HepG2 (cell line): ENCODE measurements around the gene RAB14. TPM values are rescaled to one million over a fixed set of nuclear protein-coding genes. Genes with fewer than 3 reads are reported as not detected.

Experiments
- ATAC-seq: fragments of 200-7000 bp; cut with Tn5 transposase; 3 replicates; pipeline ENCODE4 v1.9.1; 2020; ENCODE audit warnings: mild to moderate bottlenecking, moderate library complexity
- BruUV-seq: library from RNA; stranded (reverse); fragments of 400-500 nt; replicated peaks from 2 replicates; lab custom pipeline; 2021; lab: Mats Ljungman, UMichigan
- CTCF ChIA-PET: fragments of 300-600 bp; formaldehyde crosslinking; extraction: SDS; loops from one replicate; lab custom pipeline; 2021; ENCODE audit warnings: low total read pairs, inconsistent platforms, low intra/inter-chr PET ratio; lab: Yijun Ruan, JAX
- POLR2A ChIA-PET: fragments of 350-600 bp; sonication (Branson Sonifier 250); formaldehyde crosslinking; loops from one replicate; lab custom pipeline; 2020; ENCODE audit warnings: antibody characterized with exemption, inconsistent platforms; lab: Yijun Ruan, JAX
- DNase-seq: peaks from one replicate; pipeline ENCODE4 v3.0.0-alpha.2; 2015; ENCODE audit warnings: low spot score
- FAIRE-seq: peaks from 3 replicates; lab custom pipeline; 2011; peaks lifted over from hg19 to GRCh38; lab: Jason Lieb, UNC
- H2AFZ ChIP-seq: one replicate; pipeline ENCODE4 v1.6.1; 2011; ENCODE audit warnings: low read length, inconsistent platforms
- H3K27ac ChIP-seq: fragments of 300-600 bp; 3 replicates; pipeline ENCODE4 v1.8.0; 2011; ENCODE audit warnings: mixed run types, mild to moderate bottlenecking, mixed read lengths, low read length, inconsistent platforms; ENCODE audit not compliant: insufficient read depth; ENCODE audit errors: extremely low read length
- H3K27me3 ChIP-seq, 2 experiments: fragments of 200-600 bp in 1 of 2; 2 replicates in 1 of 2; 3 replicates in 1 of 2; pipeline versions ENCODE4 v1.6.0 to v1.8.0; 2011; ENCODE audit warnings: low read length in 2 of 2, mild to moderate bottlenecking in 2 of 2, moderate library complexity in 2 of 2, inconsistent platforms in 1 of 2; ENCODE audit not compliant: insufficient read depth in 2 of 2, control insufficient read depth in 1 of 2
- H3K36me3 ChIP-seq, 2 experiments: fragments of 200-600 bp in 1 of 2; replicated peaks in 1 of 2; 2 replicates in 1 of 2; 3 replicates in 1 of 2; pipeline versions ENCODE4 v1.5.1 to v1.8.0; 2011; ENCODE audit warnings: low read length in 2 of 2, inconsistent platforms in 1 of 2; ENCODE audit not compliant: insufficient read depth in 2 of 2, control insufficient read depth in 1 of 2
- H3K4me1 ChIP-seq: 2 replicates; pipeline ENCODE4 v1.5.1; 2012; ENCODE audit warnings: low read length, inconsistent platforms; ENCODE audit not compliant: insufficient read depth
- H3K4me2 ChIP-seq: 2 replicates; pipeline ENCODE4 v1.6.0; 2011; ENCODE audit warnings: low read depth, low read length, inconsistent platforms
- H3K4me3 ChIP-seq, 3 experiments: fragments of 200-600 bp in 1 of 3; sonication (generic), shearing (Covaris generic) in 1 of 3; replicated peaks in 1 of 3; 2 replicates each; pipeline ENCODE4 v1.5.1; 2011 to 2016; ENCODE audit warnings: low read length in 3 of 3, inconsistent platforms in 2 of 3, low read depth in 2 of 3, mild to moderate bottlenecking in 2 of 3, control low read depth in 1 of 3, mixed read lengths in 1 of 3; ENCODE audit not compliant: insufficient read depth in 1 of 3
- H3K79me2 ChIP-seq: one replicate; pipeline ENCODE4 v1.6.1; 2011; ENCODE audit warnings: low read length, inconsistent platforms; ENCODE audit not compliant: insufficient read depth
- H3K9ac ChIP-seq: 2 replicates; pipeline ENCODE4 v1.6.0; 2011; ENCODE audit warnings: mild to moderate bottlenecking, low read depth, low read length, inconsistent platforms; ENCODE audit not compliant: insufficient read depth
- H3K9me3 ChIP-seq: 2 replicates; pipeline ENCODE4 v1.5.1; 2012; ENCODE audit warnings: mild to moderate bottlenecking, low read length
- H4K20me1 ChIP-seq: 2 replicates; pipeline ENCODE4 v1.6.0; 2011; ENCODE audit warnings: inconsistent platforms, mild to moderate bottlenecking, low read length, moderate library complexity; ENCODE audit not compliant: insufficient read depth
- DNMT1 ChIP-seq: sonication (generic); formaldehyde crosslinking; IDR thresholded peaks from 2 replicates; pipeline ENCODE4 v1.5.1; 2020; ENCODE audit warnings: mild to moderate bottlenecking, missing genetic modification reagents
- NFAT5 ChIP-seq: sonication (generic); formaldehyde crosslinking; IDR thresholded peaks from 2 replicates; pipeline ENCODE4 v1.4.0; 2020; ENCODE audit warnings: missing genetic modification reagents
- ZBTB4 ChIP-seq: sonication (generic); formaldehyde crosslinking; IDR thresholded peaks from 2 replicates; pipeline ENCODE4 v1.4.0; 2020; ENCODE audit warnings: missing genetic modification reagents, mild to moderate bottlenecking, borderline replicate concordance
- ZNF160 ChIP-seq: sonication (generic); formaldehyde crosslinking; IDR thresholded peaks from 2 replicates; pipeline ENCODE4 v1.8.0; 2022; ENCODE audit warnings: mild to moderate bottlenecking, inconsistent platforms, missing genetic modification reagents
- WGBS: methylation state at CpG from one replicate; pipeline ENCODE4 v1.1.6; 2017; ENCODE audit warnings: low lambda C conversion rate; 5-methylcytosine and 5-hydroxymethylcytosine counted together
- in situ Hi-C: cut with HindIII; loops from 2 replicates; pipeline ENCODE4 v1.10.0; 2017; ENCODE audit warnings: low pct_unique_long_range_greater_than_20kb; ENCODE audit not compliant: extremely low pct_ligation_motif_present
- intact Hi-C: fragments of 100-400 bp; cut with micrococcal nuclease; formaldehyde crosslinking; loops from one replicate; pipeline ENCODE4 v1.10.0; 2022; ENCODE audit not compliant: unreplicated experiment
- polyA plus RNA-seq, 8 experiments: library from polyadenylated mRNA; depleted of rRNA in 3 of 8; stranded (reverse) in 7 of 8; unstranded in 1 of 8; fragments of >200 nt; fragmentation: Illumina TruSeq in 4 of 8; extraction: Trizol in 4 of 8; gene quantifications; 2 replicates each; pipeline versions ENCODE4 v1.2.1 to v1.2.3, GENCODE V29; 2011 to 2016; ENCODE audit warnings: low read depth in 4 of 8, missing spikeins in 1 of 8, mixed read lengths in 1 of 8; ENCODE audit not compliant: insufficient read depth in 1 of 8
- total RNA-seq, 5 experiments: library from RNA; depleted of rRNA; stranded (reverse); fragments of >200 nt; fragmentation: Illumina TruSeq; extraction: Trizol; gene quantifications; 2 replicates each; pipeline ENCODE4 v1.2.3, GENCODE V29; 2016; ENCODE audit warnings: low read depth in 1 of 5

Gene RAB14
- total and polyA plus RNA-seq, 2 of the 13 experiments (the other 11 are each of a cell fraction or from before 2014, with no cell fraction given): 17.4 to 19.3 TPM

GRCh38 chr9:121189006-121189405 is 12.7 kb downstream of the RAB14 start:
- ATAC-seq: no peak
- DNase-seq: no peak
- Histone ChIP-seq H3K9me3 (no peaks in the 10 kb centered on the region), H3K27ac (no peak overlapping the region), H3K27me3 (no peaks in the 10 kb centered on the region), H4K20me1 (peaks cover 21% of the 10 kb centered on the region), H3K4me2 (no peak overlapping the region), H3K36me3 (peaks cover 1 to 11% of the 10 kb centered on the region in 2 experiments; a peak in 2 of 5 replicates), H3K9ac (no peak overlapping the region), H2AFZ (no peak overlapping the region), H3K4me1 (peaks cover 70% of the 10 kb centered on the region), H3K4me3 (no peak overlapping the region), H3K79me2 (peaks cover 90% of the 10 kb centered on the region)
- intact Hi-C loops: loop anchor here (10.0 kb wide), 1 partner anchor 134 kb away; the partner anchor contains the start of gene C5
- in situ Hi-C loops: no loop called here
- BruUV-seq: no TSS peak
- no peak for FAIRE-seq
- TF ChIP-seq NFAT5 (CRISPR knock-in tag) (no peak), DNMT1 (CRISPR knock-in tag) (no peak), ZBTB4 (CRISPR knock-in tag) (no peak), ZNF160 (CRISPR knock-in tag) (no peak)
- CTCF ChIA-PET: no interaction called here
- WGBS: 97% methylated on average over 1 of the region's 1 CpG
- POLR2A ChIA-PET: no interaction called here
